ENCODE measurements around the gene ANKRD65. TPM values are rescaled to one million over a fixed set of nuclear protein-coding genes. Genes with fewer than 3 reads are reported as not detected.

Gene ANKRD65
- total and polyA plus RNA-seq, 11 donors = 0.58 to 4.0 (median 1.3) TPM

- ATAC-seq (no peak), DNase-seq (no peak)
- Histone ChIP-seq H3K36me3 (no peaks in the 10 kb centered on the region), H3K27me3 (peaks cover 0 to 14% (median 0%) of the 10 kb centered on the region in 9 donors), H3K4me3 (peak overlapping the region; percentile 10 to 63 (median 50)), H3K9me3 (no peaks in the 10 kb centered on the region), H3K4me1 (peaks cover 7 to 49% (median 39%) of the 10 kb centered on the region in 12 donors), H3K27ac (peak overlapping the region in 5 of 12 donors; percentile 26 to 96 (median 43))
- intact Hi-C loops (cut with DNase I) = no loop called here
- TF ChIP-seq POLR2A (IDR thresholded peaks at IDR 0.05) (no peak), CTCF (IDR thresholded peaks at IDR 0.05) (no peak)
- 0 to 1% (median 0%) methylated on average over 6 to 21 of the region's 22 CpGs; no CpG with 5 or more reads in 1 of the 4 donors for WGBS, 4 donors
Measured at GRCh38 chr1:1427820-1428148, 6.7 kb upstream of the ANKRD65 start.

DNA sequence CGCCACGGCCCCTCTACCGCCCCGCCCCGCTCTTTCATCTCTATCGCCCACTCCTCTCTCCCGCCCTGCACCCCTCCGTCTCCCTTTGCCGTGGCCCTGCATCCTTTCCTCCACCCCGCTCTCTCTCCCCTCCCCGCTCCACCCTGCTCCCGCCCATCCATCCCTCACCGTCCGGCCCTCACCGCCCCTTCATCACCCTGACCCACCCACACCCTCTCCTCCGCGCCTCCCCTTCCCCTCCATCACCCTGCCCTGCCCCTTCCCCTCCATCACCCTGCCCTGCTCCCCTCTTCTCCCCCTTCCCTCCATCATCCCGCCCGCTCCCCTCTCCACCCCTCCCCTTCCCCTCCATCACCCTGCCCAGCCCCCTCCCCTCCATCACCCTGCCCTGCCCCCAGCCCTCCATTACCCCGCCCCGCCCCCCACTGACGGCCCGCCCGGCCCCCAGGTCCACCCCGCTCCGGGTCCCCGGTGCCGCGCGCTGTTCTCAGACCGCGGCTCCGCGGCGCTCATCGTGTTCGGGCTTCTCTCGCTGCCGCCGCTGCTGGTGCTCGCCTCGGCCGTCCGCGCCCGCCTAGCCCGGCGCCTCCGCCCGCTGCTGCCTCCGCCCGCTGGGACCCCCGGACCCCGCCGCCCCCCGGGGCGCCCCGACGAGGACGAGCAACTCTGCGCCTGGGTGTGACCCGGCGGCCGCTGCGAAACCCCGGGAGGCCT, 6.2 kb upstream of the ANKRD65 start:
- DNase-seq (peak in 3 of 5 donors; percentile 30 to 67 (median 50)), ATAC-seq (no peak)
- intact Hi-C loops (cut with DNase I) = no loop called here
- Histone ChIP-seq H3K4me1 (peaks cover 2 to 43% (median 34%) of the 10 kb centered on the region in 12 donors), H3K27ac (peak overlapping the region in 5 of 12 donors; percentile 26 to 96 (median 43)), H3K4me3 (peak overlapping the region; percentile 10 to 63 (median 50)), H3K36me3 (no peaks in the 10 kb centered on the region), H3K9me3 (no peaks in the 10 kb centered on the region), H3K27me3 (peaks cover 0 to 14% (median 0%) of the 10 kb centered on the region in 9 donors)
- no peak for TF ChIP-seq CTCF (IDR thresholded peaks at IDR 0.05)
- TF ChIP-seq POLR2A (IDR thresholded peaks at IDR 0.05) = no peak
- WGBS, 4 donors = 10 to 60% (median 25%) methylated on average over 19 to 66 of the region's 66 CpGs

DNA sequence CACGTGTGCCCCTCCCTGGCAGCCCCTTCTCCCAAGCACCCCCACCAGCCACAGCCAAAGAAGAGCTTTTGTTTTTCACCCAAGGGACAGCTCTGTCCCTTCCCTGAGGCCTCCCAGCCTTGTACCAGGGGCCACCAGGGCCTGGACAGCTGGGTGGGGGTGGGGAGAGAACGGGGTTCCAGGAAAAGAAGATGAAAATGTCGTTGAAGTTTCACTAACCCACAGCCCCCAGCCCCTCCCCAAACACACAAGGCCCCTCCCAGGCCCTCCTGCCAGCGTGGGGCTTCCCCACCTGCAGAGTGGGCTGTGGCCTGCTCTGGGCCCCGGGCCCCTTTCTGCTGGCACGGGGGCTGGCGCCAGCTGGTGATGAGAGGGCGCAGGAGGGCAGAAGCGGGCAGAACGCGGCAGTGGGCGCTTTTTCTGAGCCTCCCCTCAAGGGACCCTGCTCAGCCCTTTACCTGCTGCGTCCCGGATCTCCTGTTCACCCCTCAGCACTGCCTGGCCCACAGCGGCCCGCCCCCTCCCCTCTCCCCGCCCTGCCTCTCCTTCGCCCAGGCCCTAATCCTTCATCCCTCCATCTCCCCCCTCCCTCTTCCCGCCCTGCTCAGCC, 5.5 kb upstream of the ANKRD65 start:
- 44 to 68% (median 62%) methylated on average over 7 to 19 of the region's 19 CpGs for WGBS, 4 donors
- no peak overlapping the region for H3K4me3 ChIP-seq
- ATAC-seq (no peak), DNase-seq (peak in 2 of 5 donors; percentile 15 to 64)
- no peak for TF ChIP-seq POLR2A (IDR thresholded peaks at IDR 0.05)
- TF ChIP-seq CTCF (IDR thresholded peaks at IDR 0.05) = no peak
- intact Hi-C loops (cut with DNase I) = no loop called here
- H3K36me3 ChIP-seq = no peaks in the 10 kb centered on the region
- no peaks in the 10 kb centered on the region for H3K9me3 ChIP-seq
- peaks cover 0 to 38% (median 27%) of the 10 kb centered on the region in 12 donors for H3K4me1 ChIP-seq
- H3K27ac ChIP-seq = peak overlapping the region in 1 of 12 donors; percentile 26
- H3K27me3 ChIP-seq = peaks cover 0 to 14% (median 0%) of the 10 kb centered on the region in 9 donors

GRCh38 chr1:1425753-1426495, 4.8 kb upstream of the ANKRD65 start:
- DNase-seq = peak in 2 of 5 donors; percentile 23 to 47
- intact Hi-C loops (cut with DNase I) = no loop called here
- TF ChIP-seq CTCF (IDR thresholded peaks at IDR 0.05) (no peak), POLR2A (IDR thresholded peaks at IDR 0.05) (no peak)
- ATAC-seq = no peak
- Histone ChIP-seq H3K4me1 (peaks cover 0 to 38% (median 21%) of the 10 kb centered on the region in 12 donors), H3K27ac (peak overlapping the region in 1 of 12 donors; percentile 26), H3K27me3 (peaks cover 0 to 21% (median 0%) of the 10 kb centered on the region in 9 donors), H3K36me3 (no peaks in the 10 kb centered on the region), H3K4me3 (no peak overlapping the region), H3K9me3 (no peaks in the 10 kb centered on the region)
- 49 to 67% (median 55%) methylated on average over 13 to 33 of the region's 33 CpGs for WGBS, 4 donors
